ENCODE data around the gene HBEGF. TPM values are rescaled to one million over a fixed set of nuclear protein-coding genes. Genes with fewer than 3 reads are reported as not detected.
"Not testable (repeated sequence)": the region's sequence is repeated elsewhere in the genome, so short reads cannot be mapped to it uniquely, and the experiment has no call there.

The HBEGF gene
- total and polyA plus RNA-seq, 9 donors: 10.0 to 27.0 (median 14.6) TPM

DNA sequence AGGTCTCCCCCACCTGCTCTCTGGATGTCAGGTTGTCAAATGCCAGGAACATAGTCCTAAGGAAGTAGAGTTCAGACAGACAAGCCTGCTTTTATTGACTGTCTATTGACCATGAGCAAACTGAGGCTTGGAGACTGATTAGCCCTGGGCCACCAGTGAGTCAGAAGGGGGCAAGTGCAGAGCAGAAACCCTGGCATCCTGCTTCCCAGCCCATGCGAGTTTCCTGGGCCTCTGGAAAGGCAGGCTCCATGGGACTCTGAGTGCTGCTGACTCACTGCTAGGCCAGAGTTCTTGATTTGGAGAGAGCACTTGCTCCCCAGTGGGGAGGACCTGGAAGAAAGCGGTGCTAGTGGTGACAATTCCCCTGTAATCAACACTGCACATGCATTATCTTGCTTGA lies 2.8 kb upstream of the HBEGF start:
- Histone ChIP-seq H3K27me3 (ENCODE audit: control insufficient read depth, insufficient read depth, low read length) (peaks cover 17% of the 10 kb centered on the region), H3K27ac (ENCODE audit: low read length) (no peak overlapping the region), H3K36me3 (ENCODE audit: control insufficient read depth, insufficient read depth, low read length) (no peaks in the 10 kb centered on the region), H3K9me3 (replicated peaks; ENCODE audit: control insufficient read depth, low read depth, low read length) (no peaks in the 10 kb centered on the region), H3K4me1 (ENCODE audit: control insufficient read depth, insufficient read depth, low read length) (peaks cover 34% of the 10 kb centered on the region), H3K4me3 (ENCODE audit: low read length) (no peak overlapping the region)
- WGBS (ENCODE audit: insufficient coverage): 40% methylated on average over 1 of the region's 2 CpGs
- DNase-seq: no peak

GRCh38 chr5:140348104-140348503 lies 1.7 kb upstream of the HBEGF start:
- no peaks in the 10 kb centered on the region for H3K36me3 ChIP-seq (ENCODE audit: control insufficient read depth, insufficient read depth, low read length)
- DNase-seq: no peak
- H3K4me3 ChIP-seq (ENCODE audit: low read length): no peak overlapping the region
- H3K4me1 ChIP-seq (ENCODE audit: control insufficient read depth, insufficient read depth, low read length): peaks cover 40% of the 10 kb centered on the region
- WGBS (ENCODE audit: insufficient coverage): 43% methylated on average over 2 of the region's 4 CpGs
- H3K27ac ChIP-seq (ENCODE audit: low read length): peak overlapping the region; percentile 15
- no peaks in the 10 kb centered on the region for H3K9me3 ChIP-seq (replicated peaks; ENCODE audit: control insufficient read depth, low read depth, low read length)
- peaks cover 17% of the 10 kb centered on the region for H3K27me3 ChIP-seq (ENCODE audit: control insufficient read depth, insufficient read depth, low read length)

GRCh38 chr5:140347360-140347759 lies 957 bp upstream of the HBEGF start:
- WGBS (ENCODE audit: insufficient coverage): 40% methylated on average over 1 of the region's 2 CpGs
- Histone ChIP-seq H3K36me3 (ENCODE audit: control insufficient read depth, insufficient read depth, low read length) (peaks cover 6% of the 10 kb centered on the region), H3K4me3 (ENCODE audit: low read length) (no peak overlapping the region), H3K9me3 (replicated peaks; ENCODE audit: control insufficient read depth, low read depth, low read length) (no peaks in the 10 kb centered on the region), H3K4me1 (ENCODE audit: control insufficient read depth, insufficient read depth, low read length) (peaks cover 47% of the 10 kb centered on the region), H3K27me3 (ENCODE audit: control insufficient read depth, insufficient read depth, low read length) (peaks cover 17% of the 10 kb centered on the region), H3K27ac (ENCODE audit: low read length) (peak overlapping the region; percentile 85)
- DNase-seq: peak; percentile 54

GRCh38 chr5:140345919-140346347 lies 470 bp downstream of the HBEGF start:
- peaks cover 62% of the 10 kb centered on the region for H3K4me1 ChIP-seq (ENCODE audit: control insufficient read depth, insufficient read depth, low read length)
- no peaks in the 10 kb centered on the region for H3K9me3 ChIP-seq (replicated peaks; ENCODE audit: control insufficient read depth, low read depth, low read length)
- peak overlapping the region; percentile 64 for H3K4me3 ChIP-seq (ENCODE audit: low read length)
- H3K36me3 ChIP-seq (ENCODE audit: control insufficient read depth, insufficient read depth, low read length): peaks cover 17% of the 10 kb centered on the region
- peaks cover 17% of the 10 kb centered on the region for H3K27me3 ChIP-seq (ENCODE audit: control insufficient read depth, insufficient read depth, low read length)
- H3K27ac ChIP-seq (ENCODE audit: low read length): peak overlapping the region; percentile 77
- peak; percentile 73 for DNase-seq
- 2% methylated on average over 35 of the region's 35 CpGs for WGBS (ENCODE audit: insufficient coverage)

- H3K9me3 ChIP-seq (replicated peaks; ENCODE audit: control insufficient read depth, low read depth, low read length): no peaks in the 10 kb centered on the region
- H3K27me3 ChIP-seq (ENCODE audit: control insufficient read depth, insufficient read depth, low read length): peaks cover 14% of the 10 kb centered on the region
- peak overlapping the region; percentile 64 for H3K4me3 ChIP-seq (ENCODE audit: low read length)
- H3K36me3 ChIP-seq (ENCODE audit: control insufficient read depth, insufficient read depth, low read length): peaks cover 22% of the 10 kb centered on the region
- peak overlapping the region; percentile 77 for H3K27ac ChIP-seq (ENCODE audit: low read length)
- DNase-seq: no peak
- peaks cover 62% of the 10 kb centered on the region for H3K4me1 ChIP-seq (ENCODE audit: control insufficient read depth, insufficient read depth, low read length)
- 9% methylated on average over 1 of the region's 4 CpGs for WGBS (ENCODE audit: insufficient coverage)
Observed at GRCh38 chr5:140344683-140345423, 1.6 kb downstream of the HBEGF start.

GRCh38 chr5:140343849-140344248 lies 2.6 kb downstream of the HBEGF start:
- peaks cover 14% of the 10 kb centered on the region for H3K27me3 ChIP-seq (ENCODE audit: control insufficient read depth, insufficient read depth, low read length)
- not testable (repeated sequence) for H3K4me3 ChIP-seq (ENCODE audit: low read length); H3K27ac ChIP-seq (ENCODE audit: low read length); H3K9me3 ChIP-seq (replicated peaks; ENCODE audit: control insufficient read depth, low read depth, low read length); DNase-seq
- WGBS (ENCODE audit: insufficient coverage): 92% methylated on average over 2 of the region's 8 CpGs
- peaks cover 62% of the 10 kb centered on the region for H3K4me1 ChIP-seq (ENCODE audit: control insufficient read depth, insufficient read depth, low read length)
- peaks cover 24% of the 10 kb centered on the region for H3K36me3 ChIP-seq (ENCODE audit: control insufficient read depth, insufficient read depth, low read length)

GRCh38 chr5:140342896-140343295 lies 3.5 kb downstream of the HBEGF start:
- Histone ChIP-seq H3K4me3 (ENCODE audit: low read length) (no peak overlapping the region), H3K4me1 (ENCODE audit: control insufficient read depth, insufficient read depth, low read length) (peaks cover 56% of the 10 kb centered on the region), H3K27ac (ENCODE audit: low read length) (peak overlapping the region; percentile 79), H3K27me3 (ENCODE audit: control insufficient read depth, insufficient read depth, low read length) (peaks cover 14% of the 10 kb centered on the region), H3K36me3 (ENCODE audit: control insufficient read depth, insufficient read depth, low read length) (peaks cover 24% of the 10 kb centered on the region), H3K9me3 (replicated peaks; ENCODE audit: control insufficient read depth, low read depth, low read length) (no peaks in the 10 kb centered on the region)
- no CpG with 5 or more reads among the region's 1 CpG for WGBS (ENCODE audit: insufficient coverage)
- no peak for DNase-seq

DNA sequence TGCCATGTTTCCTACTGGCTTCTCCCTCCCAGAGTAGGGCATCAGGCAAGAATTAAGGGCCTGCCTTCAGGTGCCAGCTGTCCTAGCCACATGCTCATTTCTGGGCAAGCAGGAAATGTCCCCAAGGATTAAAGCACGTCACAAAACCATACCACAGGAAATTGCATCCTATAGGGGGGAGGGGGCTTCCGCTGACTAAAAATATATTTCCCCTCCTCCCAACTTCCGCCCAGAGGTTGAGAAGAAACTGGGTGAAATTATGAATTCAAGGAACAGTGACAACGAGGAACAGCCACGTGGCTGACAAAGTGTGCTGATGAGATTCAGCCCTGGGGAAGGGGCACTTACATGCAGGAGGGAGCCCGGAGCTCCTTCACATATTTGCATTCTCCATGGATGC lies 4.1 kb downstream of the HBEGF start:
- Histone ChIP-seq H3K27me3 (ENCODE audit: control insufficient read depth, insufficient read depth, low read length) (peaks cover 14% of the 10 kb centered on the region), H3K27ac (ENCODE audit: low read length) (peak overlapping the region; percentile 79), H3K36me3 (ENCODE audit: control insufficient read depth, insufficient read depth, low read length) (peaks cover 29% of the 10 kb centered on the region), H3K9me3 (replicated peaks; ENCODE audit: control insufficient read depth, low read depth, low read length) (no peaks in the 10 kb centered on the region), H3K4me3 (ENCODE audit: low read length) (no peak overlapping the region), H3K4me1 (ENCODE audit: control insufficient read depth, insufficient read depth, low read length) (peaks cover 56% of the 10 kb centered on the region)
- DNase-seq: peak; percentile 82
- WGBS (ENCODE audit: insufficient coverage): 60% methylated on average over 1 of the region's 6 CpGs

- no peaks in the 10 kb centered on the region for H3K9me3 ChIP-seq (replicated peaks; ENCODE audit: control insufficient read depth, low read depth, low read length)
- 94% methylated on average over 2 of the region's 5 CpGs for WGBS (ENCODE audit: insufficient coverage)
- peaks cover 29% of the 10 kb centered on the region for H3K36me3 ChIP-seq (ENCODE audit: control insufficient read depth, insufficient read depth, low read length)
- no peak for DNase-seq
- H3K27me3 ChIP-seq (ENCODE audit: control insufficient read depth, insufficient read depth, low read length): peaks cover 12% of the 10 kb centered on the region
- no peak overlapping the region for H3K4me3 ChIP-seq (ENCODE audit: low read length)
- H3K4me1 ChIP-seq (ENCODE audit: control insufficient read depth, insufficient read depth, low read length): peaks cover 54% of the 10 kb centered on the region
- peak overlapping the region; percentile 79 for H3K27ac ChIP-seq (ENCODE audit: low read length)
Observed at GRCh38 chr5:140341591-140341990, 4.8 kb downstream of the HBEGF start.

GRCh38 chr5:140340605-140341121 lies 5.7 kb downstream of the HBEGF start:
- Histone ChIP-seq H3K4me1 (ENCODE audit: control insufficient read depth, insufficient read depth, low read length) (peaks cover 60% of the 10 kb centered on the region), H3K27me3 (ENCODE audit: control insufficient read depth, insufficient read depth, low read length) (peaks cover 9% of the 10 kb centered on the region)

More at GRCh38 chr5:140340605-140341121, 5.7 kb downstream of the HBEGF start:
- Histone ChIP-seq H3K9me3 (replicated peaks; ENCODE audit: control insufficient read depth, low read depth, low read length) (no peaks in the 10 kb centered on the region), H3K4me3 (ENCODE audit: low read length) (no peak overlapping the region), H3K27ac (ENCODE audit: low read length) (no peak overlapping the region), H3K36me3 (ENCODE audit: control insufficient read depth, insufficient read depth, low read length) (peaks cover 35% of the 10 kb centered on the region)
- DNase-seq: no peak

Measured in muscle of leg (tissue), 11 donors.